NOMO-1 treated with DMSO at 0.1 percent for 48 hours (cell line): Measurements from ENCODE around the gene NOL12.

ENCODE experiments used
- DNase-seq: peaks from one replicate; lab custom pipeline; 2025; ENCODE audit not compliant: unreplicated experiment; lab: John Stamatoyannopoulos, UW

The NOL12 gene

GRCh38 chr22:37741312-37741795, 55.2 kb downstream of the NOL12 start:
- peak; percentile 82 for DNase-seq

GRCh38 chr22:37742376-37743171, 56.4 kb downstream of the NOL12 start:
- no peak for DNase-seq
